Stimulated activated CD4-positive, alpha-beta T cell treated with anti-CD3 and anti-CD28 coated beads, Interleukin-4, amount 100 ng/mL, for 4 hours (primary cell): ENCODE measurements around the gene DHX36.

ENCODE experiments used
- DNase-seq, 2 experiments: peaks; one replicate each; pipeline ENCODE4 v3.0.0-alpha.2; 2020

The DHX36 gene, protein sequence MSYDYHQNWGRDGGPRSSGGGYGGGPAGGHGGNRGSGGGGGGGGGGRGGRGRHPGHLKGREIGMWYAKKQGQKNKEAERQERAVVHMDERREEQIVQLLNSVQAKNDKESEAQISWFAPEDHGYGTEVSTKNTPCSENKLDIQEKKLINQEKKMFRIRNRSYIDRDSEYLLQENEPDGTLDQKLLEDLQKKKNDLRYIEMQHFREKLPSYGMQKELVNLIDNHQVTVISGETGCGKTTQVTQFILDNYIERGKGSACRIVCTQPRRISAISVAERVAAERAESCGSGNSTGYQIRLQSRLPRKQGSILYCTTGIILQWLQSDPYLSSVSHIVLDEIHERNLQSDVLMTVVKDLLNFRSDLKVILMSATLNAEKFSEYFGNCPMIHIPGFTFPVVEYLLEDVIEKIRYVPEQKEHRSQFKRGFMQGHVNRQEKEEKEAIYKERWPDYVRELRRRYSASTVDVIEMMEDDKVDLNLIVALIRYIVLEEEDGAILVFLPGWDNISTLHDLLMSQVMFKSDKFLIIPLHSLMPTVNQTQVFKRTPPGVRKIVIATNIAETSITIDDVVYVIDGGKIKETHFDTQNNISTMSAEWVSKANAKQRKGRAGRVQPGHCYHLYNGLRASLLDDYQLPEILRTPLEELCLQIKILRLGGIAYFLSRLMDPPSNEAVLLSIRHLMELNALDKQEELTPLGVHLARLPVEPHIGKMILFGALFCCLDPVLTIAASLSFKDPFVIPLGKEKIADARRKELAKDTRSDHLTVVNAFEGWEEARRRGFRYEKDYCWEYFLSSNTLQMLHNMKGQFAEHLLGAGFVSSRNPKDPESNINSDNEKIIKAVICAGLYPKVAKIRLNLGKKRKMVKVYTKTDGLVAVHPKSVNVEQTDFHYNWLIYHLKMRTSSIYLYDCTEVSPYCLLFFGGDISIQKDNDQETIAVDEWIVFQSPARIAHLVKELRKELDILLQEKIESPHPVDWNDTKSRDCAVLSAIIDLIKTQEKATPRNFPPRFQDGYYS

DNA sequence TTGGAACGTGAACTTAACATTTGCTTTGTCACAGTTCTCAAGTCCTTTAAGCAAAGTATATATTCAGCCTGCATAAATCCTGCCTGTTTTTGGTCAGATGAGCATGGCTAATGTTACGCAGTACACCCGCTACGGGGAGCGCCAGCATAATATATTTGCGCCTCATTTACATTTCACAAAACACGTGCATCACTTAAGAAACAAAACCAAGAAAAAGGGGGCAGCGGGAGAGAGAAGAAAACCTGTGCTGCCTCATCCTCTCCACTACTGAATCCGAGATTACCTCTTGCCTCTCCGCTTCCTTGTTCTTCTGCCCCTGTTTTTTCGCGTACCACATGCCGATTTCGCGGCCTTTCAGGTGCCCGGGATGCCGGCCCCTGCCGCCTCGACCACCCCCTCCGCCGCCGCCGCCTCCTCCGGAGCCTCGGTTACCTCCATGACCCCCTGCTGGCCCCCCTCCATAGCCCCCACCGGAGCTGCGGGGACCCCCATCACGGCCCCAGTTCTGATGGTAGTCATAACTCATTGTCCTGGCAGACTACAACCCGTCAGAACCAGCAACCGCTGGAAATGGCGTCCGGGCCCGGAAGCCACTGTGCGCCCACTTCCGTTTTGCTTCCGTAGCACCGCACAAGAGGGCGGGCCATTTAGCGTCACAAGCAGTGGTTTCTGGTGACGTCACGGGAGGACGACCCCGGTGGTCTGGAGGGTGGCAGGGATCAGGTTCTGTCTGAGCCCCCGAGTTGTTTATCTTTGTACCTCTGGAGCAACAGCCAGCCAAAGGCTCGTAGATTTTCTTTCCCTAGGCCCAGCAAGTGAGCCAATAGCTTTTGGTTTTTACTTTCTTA is at the start of gene DHX36:
DHX36 (minus strand) TSS at position 597 of the 848 bp plus-strand sequence; CDS start at position 526, 71 bp downstream.
- peak; percentile 81 to 87 for DNase-seq

DNA sequence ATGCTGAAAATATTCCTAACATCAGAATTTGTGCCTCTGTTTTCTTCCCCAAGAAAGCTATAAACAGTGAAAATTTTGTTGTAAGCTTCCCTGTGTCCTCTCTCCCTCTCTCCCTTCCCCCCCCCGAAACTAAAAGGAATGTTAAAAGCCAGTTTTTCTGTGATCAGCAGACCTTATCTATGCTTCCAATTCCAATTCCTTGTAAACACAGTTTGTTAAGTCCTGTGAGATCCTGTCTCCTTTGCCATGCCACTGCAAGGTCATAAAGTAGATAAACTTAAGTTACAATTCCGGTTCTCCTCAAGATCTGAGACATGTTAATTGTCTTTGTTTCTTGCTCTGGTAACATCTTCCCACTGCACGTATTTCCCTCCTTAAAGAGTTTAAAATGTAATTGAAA is 42.9 kb upstream of the DHX36 start:
- DNase-seq, result no peak

DNA sequence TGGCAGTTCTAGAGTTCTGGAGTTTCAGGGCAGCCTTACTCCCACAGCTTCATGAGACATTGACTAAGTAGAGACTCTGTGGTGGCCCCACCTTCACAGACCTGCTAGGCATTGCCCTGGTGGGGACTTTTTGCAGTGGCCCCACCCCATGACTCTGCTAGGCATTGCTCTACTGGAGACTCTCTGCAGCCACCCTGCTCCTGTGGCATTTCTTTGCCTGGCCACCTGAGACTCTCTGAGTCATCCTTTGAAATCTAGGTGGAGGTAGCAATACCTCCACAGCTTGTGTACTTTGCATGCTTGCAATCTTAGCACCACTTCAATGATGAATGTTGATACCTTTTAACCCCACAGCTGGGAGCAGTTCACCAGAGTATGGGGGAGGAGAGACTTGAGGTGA is 40.6 kb upstream of the DHX36 start:
- no peak for DNase-seq

DNA sequence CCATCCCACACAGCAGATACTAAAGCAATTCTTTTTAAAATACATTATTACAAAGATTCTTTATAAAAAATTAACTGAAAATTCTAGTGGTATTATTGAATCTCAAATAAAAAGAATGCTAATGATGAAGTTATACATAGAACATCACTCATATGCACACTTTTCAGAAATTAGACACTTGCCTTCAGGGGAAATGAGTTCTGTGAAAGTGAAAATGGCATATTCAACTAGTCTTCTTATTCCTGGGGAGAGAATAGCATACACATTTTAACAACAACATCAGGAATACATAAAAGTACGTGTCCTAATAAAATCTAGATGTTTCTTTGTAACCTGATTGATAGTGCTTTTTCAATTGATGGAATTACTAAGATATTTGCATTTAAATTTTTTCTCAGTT is 36.8 kb upstream of the DHX36 start:
- DNase-seq, result no peak

DNA sequence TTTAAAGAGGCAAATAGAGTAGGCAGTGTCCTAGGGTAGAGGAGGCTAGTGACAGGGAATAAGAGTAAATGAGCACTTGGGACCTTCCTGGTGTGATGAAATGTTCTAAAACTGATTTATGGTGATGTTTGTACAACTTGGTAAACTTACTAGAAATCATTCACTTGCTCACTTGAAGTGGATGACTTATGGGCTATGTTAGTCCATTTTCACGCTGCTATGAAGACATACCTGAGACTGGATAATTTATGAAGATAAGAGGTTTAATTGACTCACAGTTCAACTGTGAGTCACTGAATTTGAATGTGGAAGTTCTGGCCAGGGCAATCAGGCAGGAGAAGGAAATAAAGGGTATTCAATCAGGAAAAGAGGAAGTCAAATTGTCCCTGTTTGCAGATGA is 31.7 kb upstream of the DHX36 start:
- no peak for DNase-seq

DNA sequence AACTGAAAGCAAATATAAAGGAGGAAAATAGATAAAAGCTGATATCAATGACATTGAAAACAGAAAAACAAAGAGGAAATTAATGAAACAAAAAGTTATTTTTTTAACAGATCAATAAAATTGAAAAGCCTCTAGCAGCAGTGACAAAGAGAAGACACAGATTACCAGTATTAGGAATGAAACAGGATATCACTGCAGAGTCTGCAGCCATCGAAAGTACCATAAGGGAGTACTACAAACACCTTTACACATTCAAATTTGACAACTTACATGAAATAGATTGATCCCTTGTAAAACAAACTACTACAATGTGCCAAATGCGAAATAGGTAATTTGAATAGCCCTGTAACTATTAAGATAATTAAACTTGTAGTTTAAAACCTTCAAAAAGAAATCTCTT is 24.9 kb upstream of the DHX36 start:
- no peak for DNase-seq

DNA sequence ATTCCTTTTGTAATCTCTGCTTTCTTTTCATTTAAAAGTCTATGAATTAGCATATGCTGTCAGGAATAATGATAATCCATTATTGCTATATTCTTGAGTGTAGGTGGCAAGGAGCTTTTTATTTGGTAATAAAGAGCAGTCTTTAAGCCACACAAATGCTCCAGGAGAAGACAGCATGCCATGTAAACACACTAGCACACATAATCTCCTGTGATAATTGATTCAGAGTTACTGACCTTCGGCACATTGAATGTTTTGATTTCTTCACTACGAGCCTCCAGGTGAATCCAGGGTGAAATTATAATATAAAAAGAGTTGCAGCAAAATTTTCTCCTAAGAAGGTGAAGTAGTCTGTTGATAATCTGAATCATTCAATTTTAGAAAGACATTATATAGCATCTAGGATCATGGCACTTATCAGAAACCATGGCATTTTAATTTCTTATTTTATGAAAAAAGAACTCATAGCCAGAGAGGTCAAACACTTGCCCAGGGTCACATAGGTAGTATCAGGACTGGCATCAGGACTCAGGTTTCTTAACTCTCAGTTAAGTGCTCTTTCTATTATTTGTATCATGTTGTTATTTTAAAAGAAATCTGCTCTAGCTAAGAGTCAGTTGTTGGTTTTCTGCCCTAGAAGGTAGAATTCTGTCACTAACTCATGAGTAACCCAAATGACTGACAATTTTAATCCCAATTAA is 21.3 kb upstream of the DHX36 start:
- no peak for DNase-seq

DNA sequence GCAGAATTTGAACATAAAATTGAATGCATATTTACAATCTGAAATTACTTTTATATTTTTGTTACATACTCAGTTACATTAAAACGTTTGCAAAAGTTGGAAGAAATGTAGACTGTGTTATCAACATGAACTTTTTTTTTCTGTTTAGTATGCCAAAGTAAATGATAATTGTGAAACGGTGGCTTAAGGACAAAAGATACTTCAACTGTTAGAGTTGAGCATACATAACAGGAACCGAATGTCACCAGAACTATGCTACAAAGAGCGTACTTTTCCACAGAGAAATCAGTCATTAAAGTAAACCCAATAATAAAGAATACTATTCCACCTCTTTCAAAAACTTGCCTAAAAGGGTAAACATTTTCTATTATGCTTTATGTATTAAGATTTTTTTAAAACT is 14.3 kb upstream of the DHX36 start:
- DNase-seq, result no peak

DNA sequence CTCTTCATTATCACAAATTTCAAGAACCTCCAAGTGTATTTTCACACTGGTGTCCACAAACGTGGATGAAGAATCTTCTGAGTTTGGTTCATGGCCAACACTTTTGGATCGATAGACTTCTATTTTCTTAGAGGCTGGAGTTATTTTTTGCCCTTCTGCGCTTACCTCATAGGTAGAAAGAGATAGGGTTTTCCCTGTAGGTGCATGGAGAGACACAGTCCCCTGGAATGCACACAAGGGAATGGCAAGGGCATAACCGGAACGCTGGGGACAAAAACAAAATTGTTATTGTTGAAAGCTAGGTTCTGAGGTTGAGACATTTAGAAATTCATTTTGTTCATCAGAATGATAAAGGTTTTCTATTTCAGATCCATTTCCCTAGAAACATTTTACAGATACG is 13.7 kb upstream of the DHX36 start:
- no peak for DNase-seq

DNA sequence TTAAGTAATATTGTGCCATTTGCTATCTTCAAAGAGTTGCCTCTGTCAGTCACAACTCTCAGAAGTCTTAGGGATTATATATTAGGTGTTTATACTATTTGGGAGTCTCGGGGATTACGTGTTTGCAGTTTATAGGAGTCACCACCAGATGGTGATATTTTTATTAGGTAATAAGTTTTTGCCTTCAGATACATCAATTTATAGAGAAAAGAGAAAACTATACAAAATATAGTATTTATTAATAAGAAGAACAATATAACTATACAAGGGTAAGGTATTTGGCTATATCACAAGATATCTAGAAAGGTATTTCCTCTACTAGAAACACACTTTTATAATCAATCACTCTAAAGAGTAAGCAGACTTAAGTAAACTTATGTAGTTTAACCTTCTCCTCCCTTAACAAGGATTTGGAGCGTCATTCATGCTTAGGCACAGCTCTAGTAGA is 10.7 kb upstream of the DHX36 start:
- no peak for DNase-seq

DNA sequence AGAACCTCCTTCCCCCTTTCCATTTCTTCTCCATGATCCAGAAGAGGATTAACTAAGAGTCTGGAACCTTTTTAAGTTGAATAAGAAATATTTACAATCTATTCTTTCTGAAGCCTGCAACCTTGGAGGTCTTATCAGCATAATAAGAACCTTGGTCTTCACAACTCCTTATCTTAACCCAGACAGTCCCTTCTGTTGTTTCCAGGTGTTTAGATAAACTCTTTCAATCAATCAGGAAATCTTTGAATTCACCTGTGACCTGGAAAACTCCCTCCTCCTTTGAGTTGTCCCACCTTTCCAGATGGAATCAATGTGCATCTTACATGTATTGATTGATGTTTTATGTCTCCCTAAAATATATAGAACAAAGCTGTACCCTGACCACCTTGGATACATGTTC is 3.6 kb upstream of the DHX36 start:
- DNase-seq, result no peak

DNA sequence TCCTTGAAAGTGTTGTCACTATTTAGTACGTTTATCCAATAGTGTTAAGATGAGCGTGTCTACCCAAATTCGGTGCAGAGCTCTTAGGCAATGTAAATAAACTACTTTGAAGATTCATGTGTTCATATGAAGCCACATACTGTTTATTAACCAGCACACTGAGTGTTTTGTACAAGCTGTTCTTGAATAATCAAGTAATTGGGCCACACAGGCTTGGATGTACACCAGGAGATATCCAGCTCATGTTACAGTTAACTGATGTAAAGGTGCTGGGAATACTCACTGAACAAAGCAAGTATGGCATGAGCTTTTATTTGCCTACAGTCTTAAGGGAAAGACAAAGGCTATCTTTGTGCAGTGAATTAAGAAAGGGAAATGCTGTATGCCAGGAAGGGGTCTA is 632 bp upstream of the DHX36 start:
- no peak for DNase-seq

DNA sequence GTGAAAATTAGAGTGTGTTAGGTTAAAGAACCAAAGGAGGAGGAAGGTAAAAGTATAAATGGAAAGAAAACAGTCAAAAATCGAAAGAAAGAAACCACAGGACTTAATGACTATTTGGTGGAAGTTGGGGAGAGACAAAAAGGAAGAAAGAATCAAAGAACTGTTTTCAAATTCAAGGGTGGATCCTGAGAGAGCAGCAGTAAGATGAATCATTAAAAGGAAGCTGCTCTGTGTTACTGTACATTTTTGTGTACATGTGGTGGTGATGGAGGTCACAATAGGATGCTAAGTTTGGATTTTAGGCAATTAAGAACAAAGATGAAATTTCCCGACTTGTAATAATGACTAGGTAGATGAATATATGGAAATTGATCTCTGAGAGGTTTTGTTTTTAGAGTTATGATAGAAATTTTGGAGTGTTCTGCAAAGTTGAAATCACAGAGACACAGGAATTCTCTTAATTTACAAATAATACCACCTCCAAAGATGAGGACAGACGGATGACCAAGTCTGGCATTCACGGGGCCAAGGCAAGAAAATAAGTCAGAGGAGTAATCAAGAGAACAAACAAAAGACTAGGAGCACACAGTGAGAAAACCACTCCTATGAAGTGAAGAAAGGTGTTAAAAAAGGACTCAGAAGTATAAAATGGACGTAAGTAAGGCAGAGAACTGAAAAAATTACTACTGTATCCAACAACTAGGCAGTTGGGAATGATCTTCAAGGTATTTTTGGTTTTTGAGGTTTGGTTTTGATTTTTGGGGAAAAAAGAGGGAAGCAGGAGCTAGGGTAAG is 7.1 kb downstream of the DHX36 start:
- no peak for DNase-seq

DNA sequence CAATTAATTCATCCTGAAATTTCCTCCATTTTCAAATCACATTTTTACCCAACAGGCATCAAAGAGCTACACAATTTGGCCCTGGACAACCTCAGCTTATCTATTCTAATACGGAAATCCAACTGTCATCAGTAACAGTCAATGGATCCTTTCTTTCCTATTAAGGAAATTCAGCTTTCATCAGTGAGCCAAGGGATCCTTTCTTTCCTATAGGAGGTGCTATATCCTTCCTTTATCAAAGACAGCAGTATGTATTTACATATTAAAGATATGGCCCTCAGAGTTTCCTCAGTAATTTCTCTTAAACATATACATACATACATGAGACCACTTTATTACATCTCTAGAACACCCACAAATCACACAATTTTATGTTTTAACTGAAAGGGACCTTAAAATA is 10.1 kb downstream of the DHX36 start:
- no peak for DNase-seq

DNA sequence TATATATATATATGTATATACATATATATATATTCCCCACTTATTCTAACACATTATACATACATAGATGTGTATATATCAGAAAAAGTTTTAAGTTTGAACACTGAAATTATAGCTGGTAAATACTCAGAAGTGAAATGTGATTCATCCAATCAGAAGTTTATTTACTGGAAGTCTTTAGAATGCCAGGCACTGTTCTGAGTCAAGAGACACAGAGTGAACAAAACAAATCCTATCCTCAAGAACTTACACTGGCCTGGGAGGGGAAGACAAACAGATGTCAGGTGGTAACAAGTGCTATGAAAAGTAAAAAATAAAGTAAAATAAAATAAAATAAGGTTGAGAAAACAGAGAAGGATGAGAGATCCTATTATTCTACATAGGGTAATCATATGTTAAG is 13.4 kb downstream of the DHX36 start:
- no peak for DNase-seq

DNA sequence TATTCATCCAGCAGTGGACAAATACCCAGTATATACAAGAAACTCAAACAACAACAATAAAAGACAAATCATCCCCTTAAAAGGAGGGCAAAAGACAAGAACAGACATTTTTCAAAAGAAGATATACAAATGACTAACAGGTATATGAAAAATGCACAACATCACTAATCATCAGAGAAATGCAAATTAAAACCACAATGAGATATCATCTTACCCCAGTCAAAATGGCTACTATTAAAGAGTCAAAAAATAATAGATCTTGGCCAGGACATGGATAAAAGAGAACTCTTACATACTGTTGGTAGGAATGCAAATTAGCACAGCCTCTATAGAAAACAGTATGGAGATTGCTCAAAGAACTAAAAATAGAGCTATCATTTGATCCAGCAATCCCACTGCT is 16.9 kb downstream of the DHX36 start:
- no peak for DNase-seq

DNA sequence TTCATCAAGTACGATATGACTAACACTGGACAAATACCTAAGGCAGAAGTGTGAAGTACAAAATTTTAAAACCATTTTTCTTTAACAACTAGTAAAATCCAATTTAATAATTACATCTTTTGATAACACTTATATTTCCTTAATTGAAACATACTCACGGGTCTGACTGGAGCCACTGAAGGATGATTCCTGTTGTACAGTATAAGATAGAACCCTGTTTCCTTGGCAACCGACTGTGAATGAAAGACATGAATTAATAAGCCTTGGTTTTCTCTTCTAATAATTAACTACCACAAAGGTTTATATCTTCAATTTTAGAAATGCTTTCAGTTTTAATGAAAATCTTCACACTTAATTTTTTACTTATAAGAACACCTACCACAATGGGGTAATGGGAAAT is 19.4 kb downstream of the DHX36 start:
- DNase-seq, result no peak

DNA sequence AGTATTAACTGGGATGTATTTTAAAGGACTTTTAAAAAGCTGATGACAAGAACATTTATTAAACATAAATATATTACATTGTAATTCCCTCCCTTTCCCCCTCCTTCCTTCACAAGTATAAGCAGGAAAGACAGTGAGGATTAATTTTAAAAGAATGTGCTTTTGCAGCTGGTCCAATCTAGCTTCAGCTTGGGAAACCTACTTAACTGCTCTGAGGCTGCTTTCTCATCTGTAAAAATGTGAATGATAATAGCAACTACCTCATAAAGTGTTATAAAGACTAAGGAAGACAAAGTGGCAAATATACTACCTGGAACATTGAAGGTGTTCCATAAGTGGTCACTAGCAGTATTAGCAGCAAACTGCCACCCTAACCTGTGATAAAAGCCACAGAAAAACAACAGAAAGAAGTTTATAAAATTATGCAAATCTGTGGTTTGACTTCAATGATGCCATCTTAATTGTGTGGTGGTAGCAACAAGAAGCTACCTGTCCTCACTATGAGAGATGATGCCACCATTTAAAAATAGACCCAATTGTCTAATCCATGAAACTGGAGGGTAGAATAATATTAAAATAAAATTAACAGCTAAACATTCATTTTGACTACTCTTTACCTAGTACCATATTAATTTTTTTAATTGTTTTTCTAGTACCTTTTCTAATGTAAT is 20.0 kb downstream of the DHX36 start:
- DNase-seq, result no peak

DNA sequence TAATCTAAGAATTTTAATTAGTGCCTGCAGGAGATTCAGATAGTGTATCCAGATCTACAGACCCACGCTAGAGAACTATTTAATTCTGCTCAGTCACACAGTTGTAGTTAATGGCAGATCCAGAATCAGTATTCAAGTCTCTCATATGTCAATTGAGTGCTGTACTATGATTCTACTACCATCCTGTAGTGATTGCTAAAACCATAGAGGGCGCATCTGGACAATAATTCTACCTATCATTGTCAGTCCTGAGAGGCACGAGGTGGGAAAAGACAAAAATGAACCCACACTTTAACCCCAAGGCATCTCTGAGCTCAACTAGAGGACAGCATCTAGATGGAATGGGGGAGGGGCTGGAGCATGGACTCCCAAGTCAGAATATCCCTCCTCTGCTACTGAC is 22.7 kb downstream of the DHX36 start:
- DNase-seq, result no peak

DNA sequence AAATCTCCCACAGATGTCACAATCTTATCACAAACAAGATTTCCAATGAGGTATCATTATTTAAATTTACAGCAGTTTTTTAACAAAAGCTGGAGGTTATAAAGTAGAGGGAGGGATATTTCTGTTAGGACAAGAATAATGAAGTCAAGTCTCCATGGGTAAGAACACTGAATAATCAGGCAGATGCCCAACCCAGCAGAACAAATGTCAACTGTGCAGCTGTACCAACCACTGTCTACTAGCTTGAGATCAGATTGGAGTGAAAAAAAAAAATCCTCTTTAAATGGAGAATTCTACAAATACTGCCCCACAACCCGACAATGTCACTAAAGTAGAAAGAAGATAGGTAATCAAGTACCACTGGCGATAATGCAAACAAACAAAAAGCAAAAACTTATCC is 30.3 kb downstream of the DHX36 start:
- DNase-seq, result no peak

DNA sequence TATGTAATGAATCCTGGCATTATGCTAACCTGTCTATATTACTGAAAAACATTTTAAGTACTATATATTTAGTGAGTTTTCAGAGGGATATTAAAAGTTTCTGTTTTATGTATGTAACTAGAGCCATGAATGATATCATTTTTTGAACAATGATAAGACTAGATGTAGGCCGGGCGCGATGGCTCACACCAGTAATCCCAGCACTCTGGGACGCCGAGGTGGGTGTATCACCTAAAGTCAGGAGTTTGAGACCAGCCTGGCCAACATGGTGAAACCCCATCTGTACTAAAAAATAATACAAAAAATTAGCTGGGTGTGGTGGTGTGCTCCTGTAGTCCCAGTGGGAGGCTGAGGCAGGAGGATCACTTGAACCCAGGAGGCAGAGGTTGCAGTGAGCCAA is 34.1 kb downstream of the DHX36 start:
- DNase-seq, result no peak
